Activated T-cell treated with anti-CD3 and anti-CD28 coated beads for 4 hours (primary cell): ENCODE measurements around the gene NEIL3.

ENCODE experiments used
- DNase-seq: peaks from one replicate; pipeline ENCODE4 v3.0.0-alpha.2; 2020

The NEIL3 gene

GRCh38 chr4:177374966-177375365 lies 65.3 kb downstream of the NEIL3 start:
- no peak for DNase-seq

- DNase-seq: no peak
Measured at GRCh38 chr4:177375372-177375771, 65.7 kb downstream of the NEIL3 start.

- DNase-seq: no peak
Measured at GRCh38 chr4:177376024-177376423, 66.3 kb downstream of the NEIL3 start.

GRCh38 chr4:177380730-177381287 lies 71.1 kb downstream of the NEIL3 start:
- no peak for DNase-seq

- DNase-seq: no peak
Measured at GRCh38 chr4:177381762-177382310, 72.2 kb downstream of the NEIL3 start.

- DNase-seq: no peak
Measured at GRCh38 chr4:177384856-177385397, 75.3 kb downstream of the NEIL3 start.

- no peak for DNase-seq
Measured at GRCh38 chr4:177385576-177386277, 76.1 kb downstream of the NEIL3 start.

GRCh38 chr4:177386278-177386815 lies 76.7 kb downstream of the NEIL3 start:
- DNase-seq: no peak

- DNase-seq: no peak
Measured at GRCh38 chr4:177391287-177391686, 81.6 kb downstream of the NEIL3 start.

GRCh38 chr4:177391953-177392352 lies 82.3 kb downstream of the NEIL3 start:
- DNase-seq: no peak

- DNase-seq: no peak
Measured at GRCh38 chr4:177393236-177393635, 83.6 kb downstream of the NEIL3 start.

- no peak for DNase-seq
Measured at GRCh38 chr4:177396352-177396751, 86.7 kb downstream of the NEIL3 start.

GRCh38 chr4:177400030-177400429 lies 90.4 kb downstream of the NEIL3 start:
- DNase-seq: no peak

GRCh38 chr4:177401658-177402273 lies 92.1 kb downstream of the NEIL3 start:
- no peak for DNase-seq

- DNase-seq: no peak
Measured at GRCh38 chr4:177403746-177404145, 94.1 kb downstream of the NEIL3 start.

GRCh38 chr4:177404342-177404741 lies 94.7 kb downstream of the NEIL3 start:
- DNase-seq: no peak

- no peak for DNase-seq
Measured at GRCh38 chr4:177404986-177405385, 95.3 kb downstream of the NEIL3 start.

GRCh38 chr4:177405508-177405907 lies 95.8 kb downstream of the NEIL3 start:
- no peak for DNase-seq

GRCh38 chr4:177408023-177408422 lies 98.3 kb downstream of the NEIL3 start:
- DNase-seq: no peak

GRCh38 chr4:177410566-177410965 lies 100.9 kb downstream of the NEIL3 start:
- no peak for DNase-seq

GRCh38 chr4:177411996-177412395 lies 102.3 kb downstream of the NEIL3 start:
- DNase-seq: no peak
